ENCODE results near the gene MIPOL1.

- TF ChIP-seq POLR2AphosphoS5 (IDR thresholded peaks at IDR 0.05) (no peak), POLR2A (IDR thresholded peaks at IDR 0.05) (no peak)
Observed at GRCh38 chr14:37401093-37401492, 203.4 kb downstream of the MIPOL1 start.
